ENCODE measurements around the gene CACNA1I.

- TF ChIP-seq TEAD4 (IDR thresholded peaks at IDR 0.05) (no peak), YY1 (IDR thresholded peaks at IDR 0.05; ENCODE audit: low read depth) (no peak), CEBPB (IDR thresholded peaks at IDR 0.05) (no peak), CREB1 (IDR thresholded peaks at IDR 0.05; ENCODE audit: low read depth) (no peak), TAF1 (IDR thresholded peaks at IDR 0.05; ENCODE audit: low read depth) (no peak), FOXM1 (IDR thresholded peaks at IDR 0.05; ENCODE audit: borderline replicate concordance, low read depth) (no peak), ZBTB7A (IDR thresholded peaks at IDR 0.05; ENCODE audit: low read depth) (no peak)
- TF ChIP-seq, protein P1, sequence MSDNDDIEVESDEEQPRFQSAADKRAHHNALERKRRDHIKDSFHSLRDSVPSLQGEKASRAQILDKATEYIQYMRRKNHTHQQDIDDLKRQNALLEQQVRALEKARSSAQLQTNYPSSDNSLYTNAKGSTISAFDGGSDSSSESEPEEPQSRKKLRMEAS (IDR thresholded peaks at IDR 0.05), result no peak
These were observed 40.4 kb upstream of the CACNA1I start for GRCh38 chr22:39530116-39530515.

All from Ishikawa (cell line).